GM18870 (cell line): ENCODE measurements around the gene AP1M2.
"Not testable (repeated sequence)": the region's sequence is repeated elsewhere in the genome, so short reads cannot be mapped to it uniquely, and the experiment has no call there.

ENCODE experiments used
- ATAC-seq: cut with Tn5 transposase; IDR thresholded peaks from one replicate; pipeline ENCODE4 v1.9.1; 2021; ENCODE audit warnings: moderate library complexity; ENCODE audit not compliant: unreplicated experiment

The AP1M2 gene

GRCh38 chr19:10543059-10543419 lies 44.1 kb downstream of the AP1M2 start:
- no peak for ATAC-seq

GRCh38 chr19:10539016-10539415 lies 48.1 kb downstream of the AP1M2 start:
- not testable (repeated sequence) for ATAC-seq

- ATAC-seq = no peak
Observed at GRCh38 chr19:10538204-10538983, 48.7 kb downstream of the AP1M2 start.

- no peak for ATAC-seq
Observed at GRCh38 chr19:10537668-10538067, 49.4 kb downstream of the AP1M2 start.

- no peak for ATAC-seq
Observed at GRCh38 chr19:10535613-10536012, 51.5 kb downstream of the AP1M2 start.

- ATAC-seq = no peak
Observed at GRCh38 chr19:10533646-10534386, 53.3 kb downstream of the AP1M2 start.

GRCh38 chr19:10532457-10532856 lies 54.7 kb downstream of the AP1M2 start:
- no peak for ATAC-seq

GRCh38 chr19:10526887-10527286 lies 60.2 kb downstream of the AP1M2 start:
- not testable (repeated sequence) for ATAC-seq

- no peak for ATAC-seq
Observed at GRCh38 chr19:10525636-10526035, 61.5 kb downstream of the AP1M2 start.

GRCh38 chr19:10523135-10523636 lies 63.9 kb downstream of the AP1M2 start:
- ATAC-seq = no peak
